Activated CD4-positive, alpha-beta T cell treated with anti-CD3 and anti-CD28 coated beads, Interleukin-2, amount 10 ng/mL, durations not matched to agents 7 days and 5 days (primary cell): ENCODE measurements around the gene TBC1D2. TPM values are rescaled to one million over a fixed set of nuclear protein-coding genes. Genes with fewer than 3 reads are reported as not detected.
A peak's percentile ranks its signal among the peaks of the same experiment; 100 is the strongest.

Source experiments
- CTCF ChIA-PET: fragments of 350-600 bp; sonication (Branson Sonifier 250); formaldehyde crosslinking; loops from one replicate; lab custom pipeline; 2021; ENCODE audit warnings: antibody characterized with exemption; lab: Charles Lee
- POLR2A ChIA-PET: fragments of 350-600 bp; sonication (Branson Sonifier 250); formaldehyde crosslinking; loops from one replicate; lab custom pipeline; 2021; ENCODE audit warnings: antibody characterized with exemption; lab: Charles Lee
- DNase-seq: peaks from one replicate; pipeline ENCODE4 v3.0.0-alpha.2; 2020
- H3K27ac Mint-ChIP-seq: one replicate; pipeline ENCODE4 v1.8.0; 2021; ENCODE audit warnings: mild to moderate bottlenecking, moderate library complexity, mixed read lengths
- H3K27me3 Mint-ChIP-seq: one replicate; pipeline ENCODE4 v1.8.0; 2021; ENCODE audit warnings: mixed read lengths
- H3K36me3 Mint-ChIP-seq: one replicate; pipeline ENCODE4 v1.8.0; 2021; ENCODE audit warnings: low read depth, mixed read lengths
- H3K4me1 Mint-ChIP-seq: one replicate; pipeline ENCODE4 v1.8.0; 2021; ENCODE audit warnings: mixed read lengths
- H3K4me3 Mint-ChIP-seq: one replicate; pipeline ENCODE4 v1.8.0; 2021; ENCODE audit warnings: mild to moderate bottlenecking, moderate library complexity, mixed read lengths
- H3K9me3 Mint-ChIP-seq: one replicate; pipeline ENCODE4 v1.8.0; 2021; ENCODE audit warnings: mixed read lengths
- total RNA-seq, 2 experiments: library from RNA; stranded (reverse); gene quantifications; one replicate each; pipeline ENCODE4 v1.2.3, GENCODE V29; 2021

TBC1D2 gene
- total RNA-seq, 2 experiments from 2014 or later: 8.3 to 8.7 TPM

GRCh38 chr9:98248737-98249474 is 6.5 kb downstream of the TBC1D2 start:
- peak; percentile 18 for DNase-seq
- POLR2A ChIA-PET: no interaction called here
- CTCF ChIA-PET: no interaction called here

DNA sequence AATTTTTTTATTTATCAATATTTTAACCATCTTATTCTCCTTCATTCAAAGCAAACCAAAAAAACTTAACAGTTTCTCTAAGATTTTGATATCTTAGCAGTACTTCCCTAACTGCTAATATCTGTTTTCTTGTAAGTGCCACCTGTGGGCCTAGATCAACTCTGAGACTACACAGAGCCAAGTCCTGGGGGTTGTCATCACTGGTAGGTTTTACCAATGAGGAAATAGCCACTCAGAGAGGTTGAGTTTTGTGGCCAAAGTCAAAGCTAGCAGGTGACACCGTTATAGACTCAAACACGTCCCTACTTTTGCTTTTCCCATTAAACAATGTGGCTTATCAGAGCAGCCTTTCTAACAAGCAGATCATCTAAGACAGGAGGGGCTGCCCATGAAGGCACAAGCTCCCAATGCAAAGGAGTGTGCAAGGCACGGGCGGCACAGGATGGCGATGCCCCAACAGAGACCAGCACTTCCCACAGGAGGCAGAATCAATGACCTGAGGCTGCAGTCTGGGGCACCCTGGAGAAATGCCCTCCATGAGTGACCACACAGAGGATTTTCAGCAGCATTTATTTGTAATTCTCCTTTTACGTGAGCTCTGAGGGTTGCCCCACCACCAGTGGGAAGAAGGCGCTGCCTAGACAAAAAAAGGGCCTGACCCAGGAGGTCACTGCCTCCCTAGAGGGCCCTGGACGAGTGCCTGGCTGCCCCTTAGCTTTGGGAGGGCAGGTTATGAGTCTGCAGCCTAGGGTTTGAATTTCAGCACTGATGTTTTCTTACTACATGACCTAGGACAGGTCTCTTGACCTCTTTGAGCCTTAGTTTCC is 7.4 kb downstream of the TBC1D2 start:
- CTCF ChIA-PET: interaction anchor here (0.7 kb wide), 2 partner anchors 41 to 1379 kb away, joined by 3 read pairs; no protein-coding TSS in a partner anchor
- DNase-seq: no peak
- no peak overlapping the region for H3K27ac Mint-ChIP-seq

More at GRCh38 chr9:98248737-98249474, 6.5 kb downstream of the TBC1D2 start:
- Mint-ChIP-seq H3K9me3 (no peaks in the 10 kb centered on the region), H3K4me1 (peaks cover 42% of the 10 kb centered on the region), H3K27ac (peak overlapping the region; percentile 70), H3K4me3 (no peak overlapping the region), H3K36me3 (peaks cover 12% of the 10 kb centered on the region), H3K27me3 (no peaks in the 10 kb centered on the region)

GRCh38 chr9:98242426-98242825 is 13.0 kb downstream of the TBC1D2 start:
- H3K9me3 Mint-ChIP-seq: no peaks in the 10 kb centered on the region
- ChIA-PET CTCF (interaction anchor here (0.6 kb wide), 1 partner anchor 210 kb away, joined by 3 read pairs; no protein-coding TSS in a partner anchor), POLR2A (no interaction called here)
- no peaks in the 10 kb centered on the region for H3K27me3 Mint-ChIP-seq
- H3K4me3 Mint-ChIP-seq: no peak overlapping the region
- DNase-seq: no peak
- no peak overlapping the region for H3K27ac Mint-ChIP-seq
- H3K36me3 Mint-ChIP-seq: no peaks in the 10 kb centered on the region
- peaks cover 5% of the 10 kb centered on the region for H3K4me1 Mint-ChIP-seq

More for the DNA sequence above, 7.4 kb downstream of the TBC1D2 start:
- Mint-ChIP-seq H3K36me3 (peaks cover 12% of the 10 kb centered on the region), H3K4me1 (peaks cover 33% of the 10 kb centered on the region), H3K4me3 (no peak overlapping the region), H3K9me3 (no peaks in the 10 kb centered on the region), H3K27me3 (no peaks in the 10 kb centered on the region)
- POLR2A ChIA-PET: no interaction called here

DNA sequence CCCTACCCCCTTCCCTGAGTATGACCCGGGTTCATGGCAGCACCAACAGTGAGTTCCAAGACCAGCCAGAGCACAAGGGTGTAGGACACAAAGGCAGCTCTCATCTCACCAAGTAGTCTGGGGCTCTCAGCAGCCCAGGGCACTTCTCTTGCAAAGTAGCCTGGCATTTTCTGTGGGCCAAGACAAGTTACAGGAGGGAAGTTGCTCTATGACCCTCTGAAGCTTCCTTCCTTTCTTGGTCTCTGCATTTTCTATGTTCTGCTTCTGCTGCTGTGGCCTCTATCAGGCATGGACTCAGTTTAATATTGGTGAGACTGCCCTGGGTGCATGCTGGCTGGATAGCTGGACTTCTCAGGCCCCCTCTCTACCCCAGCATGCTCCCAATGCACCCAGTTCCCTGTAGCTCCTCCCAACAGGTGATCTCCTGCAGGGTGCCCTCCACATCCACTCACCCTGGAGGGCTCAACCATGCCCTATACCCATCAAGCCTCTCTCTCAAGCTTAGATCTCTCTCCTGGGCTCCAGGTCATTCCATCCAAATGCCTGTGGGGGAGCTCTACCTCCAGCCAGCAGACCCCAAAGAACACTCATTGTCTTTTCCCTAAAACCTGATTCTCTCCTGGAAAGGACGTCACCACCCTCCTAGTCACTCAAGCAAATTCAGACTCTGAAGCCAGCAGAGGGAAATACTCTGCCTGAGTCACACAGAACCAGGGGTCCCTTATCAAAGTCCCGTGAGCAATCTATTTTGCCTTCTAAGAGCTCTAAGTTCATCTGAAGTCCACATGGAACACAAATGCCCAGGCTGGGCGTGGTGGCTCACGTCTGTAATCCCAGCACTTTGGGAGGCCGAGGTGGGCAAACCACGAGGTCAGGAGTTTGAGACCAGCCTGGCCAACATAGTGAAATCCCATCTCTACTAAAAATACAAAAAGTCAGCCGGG is 13.8 kb downstream of the TBC1D2 start:
- Mint-ChIP-seq H3K27me3 (no peaks in the 10 kb centered on the region), H3K27ac (no peak overlapping the region)
- POLR2A ChIA-PET: no interaction called here

DNA sequence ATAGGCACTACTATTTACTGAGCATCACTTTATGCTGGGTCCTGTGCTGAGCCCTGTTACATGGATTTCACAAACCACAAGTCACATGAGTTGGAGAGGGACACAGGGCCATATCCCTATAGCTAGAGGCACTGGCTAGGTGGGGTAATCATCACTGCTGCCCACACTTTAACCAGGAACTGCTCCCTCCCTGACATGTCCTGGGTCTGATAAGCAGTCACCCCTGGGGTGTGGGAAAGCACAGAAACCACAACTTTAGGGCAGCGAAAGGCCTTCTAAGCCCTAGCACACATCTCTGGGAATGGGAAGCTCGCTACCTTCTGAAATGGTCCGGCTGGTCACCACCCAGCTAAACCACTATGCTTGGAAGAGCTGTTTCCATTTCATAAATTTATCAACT is 15.0 kb downstream of the TBC1D2 start:
- Mint-ChIP-seq H3K4me1 (no peaks in the 10 kb centered on the region), H3K36me3 (no peaks in the 10 kb centered on the region), H3K9me3 (no peaks in the 10 kb centered on the region), H3K27me3 (no peaks in the 10 kb centered on the region), H3K4me3 (no peak overlapping the region), H3K27ac (no peak overlapping the region)
- no peak for DNase-seq
- ChIA-PET CTCF (interaction anchor here (1.2 to 1.4 kb wide), 2 partner anchors 7 to 10 kb away, joined by 3 to 4 read pairs; no protein-coding TSS in a partner anchor), POLR2A (no interaction called here)

More for the DNA sequence above, 13.8 kb downstream of the TBC1D2 start:
- Mint-ChIP-seq H3K4me1 (peaks cover 4% of the 10 kb centered on the region), H3K4me3 (no peak overlapping the region), H3K9me3 (no peaks in the 10 kb centered on the region), H3K36me3 (no peaks in the 10 kb centered on the region)
- DNase-seq: no peak
- CTCF ChIA-PET: interaction anchor here (0.6 to 1.4 kb wide), 5 partner anchors 9 to 209 kb away, joined by 3 to 5 read pairs (median 3); partner anchors contain the start of gene TBC1D2

DNA sequence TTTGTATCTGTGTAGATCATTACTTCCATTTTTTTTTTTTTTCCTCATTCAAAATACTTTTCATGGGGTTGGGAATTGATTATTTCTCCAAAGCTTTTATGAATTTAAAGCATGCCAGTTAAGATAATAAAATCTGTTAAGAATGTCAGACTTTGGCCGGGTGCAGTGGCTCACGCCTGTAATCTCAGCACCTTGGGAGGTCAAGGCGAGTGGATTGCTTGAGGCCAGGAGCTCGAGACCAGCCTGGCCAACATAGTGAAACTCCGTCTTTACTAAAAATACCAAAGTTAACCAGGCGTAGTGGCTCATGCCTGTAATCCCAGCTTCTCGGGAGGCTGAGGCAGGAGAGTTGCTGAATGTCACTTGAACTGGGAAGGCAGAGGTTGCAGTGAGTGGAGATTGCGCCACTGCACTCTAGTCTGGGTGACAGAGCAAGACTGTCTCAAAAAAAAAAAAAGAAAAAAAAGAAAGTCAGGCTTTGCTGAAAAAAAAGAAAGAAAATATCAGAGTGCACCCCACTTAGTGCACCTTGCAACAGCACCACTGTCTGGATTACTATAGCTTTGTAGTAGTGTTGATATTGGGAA is 18.5 kb downstream of the TBC1D2 start:
- no peaks in the 10 kb centered on the region for H3K36me3 Mint-ChIP-seq
- no peaks in the 10 kb centered on the region for H3K9me3 Mint-ChIP-seq
- no peak for DNase-seq
- H3K4me1 Mint-ChIP-seq: no peaks in the 10 kb centered on the region
- H3K27me3 Mint-ChIP-seq: no peaks in the 10 kb centered on the region
- H3K27ac Mint-ChIP-seq: no peak overlapping the region
- CTCF ChIA-PET: interaction anchor here (0.6 to 0.8 kb wide), 5 partner anchors 46 to 1634 kb away, joined by 3 to 4 read pairs (median 4); no protein-coding TSS in a partner anchor
- POLR2A ChIA-PET: no interaction called here
- no peak overlapping the region for H3K4me3 Mint-ChIP-seq

DNA sequence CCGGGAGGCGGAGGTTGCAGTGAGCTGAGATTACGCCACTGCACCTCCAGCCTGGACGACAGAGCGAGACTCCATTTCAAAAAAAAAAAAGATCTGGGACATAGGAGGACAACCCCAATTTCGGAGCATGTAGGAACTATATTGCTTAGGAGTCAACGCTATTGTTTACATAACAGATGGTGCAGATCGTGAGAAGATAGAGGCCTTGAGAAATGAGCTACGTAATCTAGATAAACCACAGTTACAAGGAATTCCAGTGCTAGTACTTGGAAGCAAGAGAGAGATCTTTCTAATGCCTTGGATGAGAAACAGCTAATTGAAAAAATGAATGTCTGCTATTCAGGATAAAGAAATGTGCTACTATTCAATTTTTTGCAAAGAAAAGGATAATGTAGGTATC is 20.3 kb downstream of the TBC1D2 start:
- no peak overlapping the region for H3K27ac Mint-ChIP-seq
- no peak overlapping the region for H3K4me3 Mint-ChIP-seq
- no peaks in the 10 kb centered on the region for H3K9me3 Mint-ChIP-seq
- DNase-seq: no peak
- ChIA-PET CTCF (interaction anchor here (0.6 to 1.6 kb wide), 7 partner anchors 12 to 173 kb away, joined by 3 to 5 read pairs (median 4); partner anchors contain the start of gene TBC1D2), POLR2A (interaction anchor here (1.2 kb wide), 1 partner anchor 21 kb away, joined by 3 read pairs; the partner anchor contains the start of gene TBC1D2)
- no peaks in the 10 kb centered on the region for H3K4me1 Mint-ChIP-seq
- no peaks in the 10 kb centered on the region for H3K27me3 Mint-ChIP-seq
- peaks cover 2% of the 10 kb centered on the region for H3K36me3 Mint-ChIP-seq

GRCh38 chr9:98234245-98234825 is 21.1 kb downstream of the TBC1D2 start:
- no peak overlapping the region for H3K4me3 Mint-ChIP-seq
- H3K27ac Mint-ChIP-seq: no peak overlapping the region
- no peaks in the 10 kb centered on the region for H3K9me3 Mint-ChIP-seq
- DNase-seq: no peak
- peaks cover 2% of the 10 kb centered on the region for H3K36me3 Mint-ChIP-seq
- H3K27me3 Mint-ChIP-seq: no peaks in the 10 kb centered on the region
- H3K4me1 Mint-ChIP-seq: no peaks in the 10 kb centered on the region
- CTCF ChIA-PET: interaction anchor here (0.6 to 1.6 kb wide), 8 partner anchors 11 to 172 kb away, joined by 3 to 5 read pairs (median 4); partner anchors contain the start of gene TBC1D2
- POLR2A ChIA-PET: interaction anchor here (1.2 kb wide), 1 partner anchor 21 kb away, joined by 3 read pairs; the partner anchor contains the start of gene TBC1D2

GRCh38 chr9:98232926-98233325 is 22.5 kb downstream of the TBC1D2 start:
- Mint-ChIP-seq H3K4me1 (no peaks in the 10 kb centered on the region), H3K9me3 (no peaks in the 10 kb centered on the region), H3K4me3 (no peak overlapping the region), H3K36me3 (peaks cover 2% of the 10 kb centered on the region), H3K27me3 (no peaks in the 10 kb centered on the region), H3K27ac (no peak overlapping the region)
- no peak for DNase-seq
- CTCF ChIA-PET: interaction anchor here (1.3 kb wide), 2 partner anchors 8 to 12 kb away, joined by 3 read pairs; no protein-coding TSS in a partner anchor
- POLR2A ChIA-PET: no interaction called here

GRCh38 chr9:98231770-98232478 is 23.5 kb downstream of the TBC1D2 start:
- H3K4me1 Mint-ChIP-seq: no peaks in the 10 kb centered on the region
- no peaks in the 10 kb centered on the region for H3K27me3 Mint-ChIP-seq
- POLR2A ChIA-PET: no interaction called here
- peaks cover 2% of the 10 kb centered on the region for H3K36me3 Mint-ChIP-seq
- DNase-seq: no peak
- no peak overlapping the region for H3K4me3 Mint-ChIP-seq
- CTCF ChIA-PET: no interaction called here
- peak overlapping the region; percentile 64 for H3K27ac Mint-ChIP-seq
- H3K9me3 Mint-ChIP-seq: no peaks in the 10 kb centered on the region

- DNase-seq: no peak
- H3K4me1 Mint-ChIP-seq: no peaks in the 10 kb centered on the region
- ChIA-PET POLR2A (no interaction called here), CTCF (interaction anchor here (1.4 kb wide), 1 partner anchor 10 kb away, joined by 4 read pairs; no protein-coding TSS in a partner anchor)
- no peak overlapping the region for H3K27ac Mint-ChIP-seq
- H3K4me3 Mint-ChIP-seq: no peak overlapping the region
- H3K9me3 Mint-ChIP-seq: no peaks in the 10 kb centered on the region
- H3K36me3 Mint-ChIP-seq: peaks cover 2% of the 10 kb centered on the region
- H3K27me3 Mint-ChIP-seq: no peaks in the 10 kb centered on the region
Observed at GRCh38 chr9:98230789-98231188, 24.7 kb downstream of the TBC1D2 start.
